HG03354 (cell line): ENCODE measurements around the gene ZNF407.

Source experiments
- ATAC-seq: cut with Tn5 transposase; IDR thresholded peaks from one replicate; pipeline ENCODE4 v1.9.1; 2021; ENCODE audit warnings: mild to moderate bottlenecking; ENCODE audit not compliant: unreplicated experiment, poor library complexity, severe bottlenecking

The ZNF407 gene

GRCh38 chr18:74901362-74902146 is 303.9 kb downstream of the ZNF407 start:
- ATAC-seq = no peak

- no peak for ATAC-seq
These were observed 304.4 kb downstream of the ZNF407 start for GRCh38 chr18:74902147-74902455.

- ATAC-seq = no peak
These were observed 307.6 kb downstream of the ZNF407 start for GRCh38 chr18:74905247-74905646.

GRCh38 chr18:74906184-74906583 is 308.5 kb downstream of the ZNF407 start:
- ATAC-seq = no peak

GRCh38 chr18:74914052-74914591 is 316.5 kb downstream of the ZNF407 start:
- ATAC-seq = no peak

GRCh38 chr18:74914648-74915047 is 317.0 kb downstream of the ZNF407 start:
- ATAC-seq = no peak

GRCh38 chr18:74916773-74917393 is 319.2 kb downstream of the ZNF407 start:
- peak; percentile 58 for ATAC-seq

GRCh38 chr18:74918276-74918790 is 320.7 kb downstream of the ZNF407 start:
- no peak for ATAC-seq

GRCh38 chr18:74921057-74921820 is 323.6 kb downstream of the ZNF407 start:
- no peak for ATAC-seq

GRCh38 chr18:74926051-74926450 is 328.4 kb downstream of the ZNF407 start:
- no peak for ATAC-seq

- no peak for ATAC-seq
These were observed 330.7 kb downstream of the ZNF407 start for GRCh38 chr18:74928194-74928968.

- no peak for ATAC-seq
These were observed 331.4 kb downstream of the ZNF407 start for GRCh38 chr18:74929110-74929509.

GRCh38 chr18:74930616-74931015 is 332.9 kb downstream of the ZNF407 start:
- no peak for ATAC-seq

GRCh38 chr18:74933930-74934329 is 336.3 kb downstream of the ZNF407 start:
- no peak for ATAC-seq

- no peak for ATAC-seq
These were observed 337.8 kb downstream of the ZNF407 start for GRCh38 chr18:74935434-74935833.

- ATAC-seq = no peak
These were observed 338.7 kb downstream of the ZNF407 start for GRCh38 chr18:74936343-74936742.

GRCh38 chr18:74937291-74937690 is 339.6 kb downstream of the ZNF407 start:
- no peak for ATAC-seq

- ATAC-seq = no peak
These were observed 343.2 kb downstream of the ZNF407 start for GRCh38 chr18:74940856-74941255.

GRCh38 chr18:74942319-74942910 is 344.7 kb downstream of the ZNF407 start:
- peak; percentile 80 for ATAC-seq
